IPS-18a (cell line): Measurements from ENCODE around the gene RAB31.

Experiments used
- H3K27ac ChIP-seq: one replicate; pipeline ENCODE4 v1.5.1; 2013; ENCODE audit warnings: low read length
- H3K27me3 ChIP-seq: one replicate; pipeline ENCODE4 v1.6.1; 2013; ENCODE audit warnings: mild to moderate bottlenecking, low read length; ENCODE audit not compliant: control insufficient read depth, insufficient read depth
- H3K36me3 ChIP-seq: one replicate; pipeline ENCODE4 v1.6.1; 2013; ENCODE audit warnings: low read depth, low read length; ENCODE audit not compliant: control insufficient read depth
- H3K4me1 ChIP-seq: one replicate; pipeline ENCODE4 v1.6.1; 2013; ENCODE audit warnings: low read depth, low read length; ENCODE audit not compliant: control insufficient read depth
- H3K4me3 ChIP-seq: one replicate; pipeline ENCODE4 v1.5.1; 2013; ENCODE audit warnings: low read length
- H3K9ac ChIP-seq: one replicate; pipeline ENCODE4 v1.6.1; 2013; ENCODE audit warnings: mild to moderate bottlenecking, low read length, moderate library complexity
- H3K9me3 ChIP-seq: one replicate; pipeline ENCODE4 v1.6.1; 2013; ENCODE audit warnings: low read depth, low read length; ENCODE audit not compliant: control insufficient read depth

RAB31 gene

DNA sequence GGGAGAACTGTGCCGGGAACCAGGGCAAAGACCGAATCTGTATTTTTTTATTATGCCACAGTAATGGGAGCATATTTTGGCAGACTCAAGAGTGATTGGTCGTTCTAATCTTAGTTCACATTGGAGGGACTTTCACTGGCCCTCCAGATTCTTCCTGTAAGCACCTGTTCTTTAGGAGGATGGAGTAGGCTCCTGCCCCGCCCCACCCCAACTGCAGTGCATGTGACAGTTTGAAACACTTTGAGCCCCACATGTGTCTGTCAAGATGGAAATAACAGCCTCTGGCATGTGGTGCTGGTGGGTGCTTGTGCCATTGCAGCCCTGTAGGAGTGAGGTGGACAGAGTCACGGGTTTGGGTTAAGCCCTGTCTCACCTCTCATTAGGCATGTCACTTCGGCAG is 134.3 kb downstream of the RAB31 start:
- Histone ChIP-seq H3K27me3 (no peaks in the 10 kb centered on the region), H3K9me3 (no peaks in the 10 kb centered on the region), H3K9ac (no peak overlapping the region), H3K27ac (no peak overlapping the region), H3K4me3 (no peak overlapping the region), H3K36me3 (no peaks in the 10 kb centered on the region), H3K4me1 (peaks cover 27% of the 10 kb centered on the region)

GRCh38 chr18:9845256-9845655 is 137.2 kb downstream of the RAB31 start:
- H3K4me1 ChIP-seq, result peaks cover 13% of the 10 kb centered on the region
- H3K9ac ChIP-seq, result no peak overlapping the region
- no peaks in the 10 kb centered on the region for H3K36me3 ChIP-seq
- no peak overlapping the region for H3K4me3 ChIP-seq
- H3K27ac ChIP-seq, result no peak overlapping the region
- H3K27me3 ChIP-seq, result no peaks in the 10 kb centered on the region
- H3K9me3 ChIP-seq, result no peaks in the 10 kb centered on the region

DNA sequence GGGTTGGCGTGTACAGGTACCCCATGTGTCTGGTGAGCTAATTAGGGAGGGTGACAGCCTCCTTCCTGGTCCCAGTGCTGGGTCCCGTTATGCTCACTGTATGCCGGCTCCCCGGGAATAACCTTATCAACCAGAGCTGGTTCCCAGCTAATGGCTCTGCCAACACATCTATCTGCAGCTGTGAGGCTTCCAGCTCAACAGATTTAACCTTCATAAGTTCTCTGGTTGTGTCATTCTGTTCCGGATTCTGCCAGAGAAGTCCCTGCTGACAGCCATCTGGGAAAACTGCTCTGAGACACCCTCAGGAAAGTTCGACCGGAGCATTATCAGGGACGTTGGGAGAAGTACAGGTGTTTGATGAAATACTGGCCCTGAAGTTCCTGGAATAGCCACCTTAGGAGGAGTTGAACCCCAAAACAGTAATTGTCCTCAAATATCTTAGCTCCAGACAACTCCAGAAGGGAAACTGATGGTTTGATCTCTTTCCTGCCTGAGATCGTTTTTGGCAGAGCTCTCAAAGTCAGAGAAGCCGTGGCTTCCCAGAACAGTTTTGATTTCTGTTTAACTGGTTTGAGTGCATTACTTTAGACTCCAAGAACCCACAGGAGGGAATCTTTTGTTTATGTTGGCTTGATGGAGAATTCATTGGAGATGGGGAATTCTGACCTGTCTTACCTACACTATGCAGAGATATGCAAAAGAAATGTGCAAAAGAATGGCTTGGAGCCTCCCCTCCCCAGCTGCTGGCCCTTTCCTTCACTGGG is 138.2 kb downstream of the RAB31 start:
- Histone ChIP-seq H3K4me1 (peaks cover 13% of the 10 kb centered on the region), H3K4me3 (no peak overlapping the region), H3K27ac (no peak overlapping the region), H3K9ac (no peak overlapping the region), H3K36me3 (no peaks in the 10 kb centered on the region), H3K9me3 (no peaks in the 10 kb centered on the region), H3K27me3 (no peaks in the 10 kb centered on the region)

GRCh38 chr18:9848170-9848879 is 140.2 kb downstream of the RAB31 start:
- Histone ChIP-seq H3K27me3 (no peaks in the 10 kb centered on the region), H3K36me3 (no peaks in the 10 kb centered on the region), H3K9ac (no peak overlapping the region), H3K4me3 (no peak overlapping the region), H3K9me3 (no peaks in the 10 kb centered on the region), H3K4me1 (peaks cover 13% of the 10 kb centered on the region), H3K27ac (no peak overlapping the region)

DNA sequence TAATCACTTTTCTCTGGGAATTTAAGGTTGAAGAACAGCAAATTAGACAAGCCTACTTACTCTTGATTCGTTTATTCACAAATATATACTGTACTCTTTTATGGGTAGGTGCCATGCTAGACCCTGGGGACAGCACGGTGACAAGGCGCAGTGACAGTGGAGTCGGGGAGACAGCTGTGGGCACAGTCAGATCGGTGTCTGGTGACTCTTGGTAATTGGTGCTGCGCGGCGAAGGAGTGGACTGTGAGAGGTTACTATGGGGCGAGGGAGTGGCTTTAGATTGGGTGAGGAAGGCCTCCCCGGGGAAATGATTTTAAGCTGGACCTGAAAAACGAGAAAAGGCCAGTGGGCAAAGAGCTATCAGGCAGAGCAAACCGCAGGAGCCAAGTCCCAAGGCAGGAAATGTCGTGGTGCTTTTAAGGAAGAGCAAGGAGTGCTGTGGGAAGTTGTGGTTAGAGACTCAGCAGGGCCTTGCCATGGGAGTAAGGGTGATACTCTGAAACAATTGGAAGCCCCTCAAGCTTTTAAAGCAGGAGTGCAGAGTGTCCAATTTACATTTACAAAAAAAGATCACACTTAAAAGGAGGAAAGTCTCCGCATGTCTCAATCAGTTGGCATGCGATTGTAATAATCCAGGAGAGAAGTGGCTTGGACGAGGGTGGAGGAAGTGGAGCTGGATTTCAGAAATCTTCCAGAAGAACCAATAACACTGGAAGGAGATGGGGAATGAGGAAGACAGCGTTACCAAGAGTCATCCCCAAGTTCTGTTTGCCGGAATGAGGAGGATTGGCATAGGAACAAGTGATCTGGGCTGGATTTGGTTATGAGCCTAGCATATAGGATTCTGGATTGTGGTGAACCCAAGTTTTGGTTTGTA is 141.5 kb downstream of the RAB31 start:
- H3K9ac ChIP-seq, result no peak overlapping the region
- H3K27ac ChIP-seq, result no peak overlapping the region
- H3K4me1 ChIP-seq, result peaks cover 7% of the 10 kb centered on the region
- no peaks in the 10 kb centered on the region for H3K36me3 ChIP-seq
- no peaks in the 10 kb centered on the region for H3K27me3 ChIP-seq
- H3K9me3 ChIP-seq, result no peaks in the 10 kb centered on the region
- no peak overlapping the region for H3K4me3 ChIP-seq

DNA sequence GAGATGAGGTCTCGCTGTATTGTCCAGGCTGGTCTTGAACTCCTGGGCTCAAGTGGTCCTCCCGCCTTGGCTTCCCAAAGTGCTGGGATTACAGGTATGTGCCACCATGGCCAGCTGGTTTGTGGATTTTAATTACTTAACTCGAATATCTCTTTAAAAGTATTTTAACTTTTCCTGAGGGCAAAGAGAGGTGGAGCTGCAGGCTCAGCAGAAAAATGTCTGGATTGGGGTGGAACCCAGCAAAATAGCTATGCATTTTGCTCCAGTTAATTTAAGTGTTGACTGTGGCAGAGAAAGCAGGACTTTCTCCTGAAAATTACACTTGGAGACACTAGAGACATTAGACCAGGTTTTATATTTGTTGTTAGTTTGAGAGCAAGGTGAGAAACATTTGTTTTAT is 142.2 kb downstream of the RAB31 start:
- Histone ChIP-seq H3K9ac (no peak overlapping the region), H3K36me3 (no peaks in the 10 kb centered on the region), H3K27me3 (no peaks in the 10 kb centered on the region), H3K4me3 (no peak overlapping the region), H3K27ac (no peak overlapping the region), H3K4me1 (peaks cover 7% of the 10 kb centered on the region), H3K9me3 (no peaks in the 10 kb centered on the region)

- H3K27me3 ChIP-seq, result no peaks in the 10 kb centered on the region
- no peaks in the 10 kb centered on the region for H3K9me3 ChIP-seq
- H3K4me3 ChIP-seq, result no peak overlapping the region
- peaks cover 7% of the 10 kb centered on the region for H3K4me1 ChIP-seq
- H3K27ac ChIP-seq, result no peak overlapping the region
- no peaks in the 10 kb centered on the region for H3K36me3 ChIP-seq
- H3K9ac ChIP-seq, result no peak overlapping the region
Measured at GRCh38 chr18:9851511-9851910, 143.4 kb downstream of the RAB31 start.

GRCh38 chr18:9852266-9853081 is 144.4 kb downstream of the RAB31 start:
- Histone ChIP-seq H3K27ac (no peak overlapping the region), H3K27me3 (no peaks in the 10 kb centered on the region), H3K36me3 (no peaks in the 10 kb centered on the region), H3K9me3 (no peaks in the 10 kb centered on the region), H3K9ac (no peak overlapping the region), H3K4me1 (peaks cover 7% of the 10 kb centered on the region), H3K4me3 (no peak overlapping the region)

DNA sequence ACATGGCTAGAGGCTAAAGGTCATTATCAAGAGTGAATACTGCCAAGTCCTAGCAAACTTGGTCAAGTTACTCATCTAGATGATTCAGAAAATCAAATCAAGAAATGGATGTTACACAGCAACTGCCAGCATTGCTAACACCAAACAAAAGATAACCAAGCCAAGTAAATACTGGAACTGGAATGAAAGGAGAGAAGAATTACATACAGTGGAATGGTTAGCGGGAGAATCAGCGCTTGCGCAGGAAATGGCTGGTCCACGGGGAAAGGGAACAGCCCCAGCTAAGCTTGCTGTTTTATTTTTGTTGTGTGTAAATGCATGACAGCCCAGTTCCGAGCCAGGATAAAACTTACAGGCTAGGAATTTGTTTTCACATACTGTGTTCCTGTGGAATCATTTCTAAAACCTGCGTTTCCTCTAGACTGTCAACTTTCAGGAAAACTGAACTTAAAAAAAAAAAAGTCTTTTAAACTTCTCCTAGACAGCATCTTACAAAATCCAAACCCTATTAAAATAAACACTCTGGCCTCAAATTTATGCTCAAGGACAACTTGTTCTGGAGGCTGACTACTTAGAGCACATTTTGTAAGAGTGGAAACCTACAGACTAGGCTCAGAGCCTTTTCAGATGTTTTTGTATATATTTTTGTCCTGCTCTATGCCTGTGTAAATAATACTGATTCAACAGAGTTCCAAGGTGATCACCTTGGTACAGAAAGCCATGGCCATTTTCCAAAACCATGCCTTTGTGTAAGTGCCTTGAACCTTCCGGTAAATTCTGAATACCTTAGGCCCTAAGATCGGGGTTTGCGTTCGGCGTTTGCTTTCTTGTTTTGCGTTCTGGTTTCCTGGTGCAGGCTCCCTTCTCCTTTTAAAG is 146.9 kb downstream of the RAB31 start:
- Histone ChIP-seq H3K9ac (no peak overlapping the region), H3K36me3 (no peaks in the 10 kb centered on the region), H3K27ac (no peak overlapping the region), H3K9me3 (no peaks in the 10 kb centered on the region), H3K27me3 (no peaks in the 10 kb centered on the region), H3K4me3 (no peak overlapping the region), H3K4me1 (no peaks in the 10 kb centered on the region)

- Histone ChIP-seq H3K27me3 (no peaks in the 10 kb centered on the region), H3K27ac (no peak overlapping the region), H3K4me3 (no peak overlapping the region), H3K9me3 (no peaks in the 10 kb centered on the region), H3K4me1 (no peaks in the 10 kb centered on the region), H3K9ac (no peak overlapping the region), H3K36me3 (no peaks in the 10 kb centered on the region)
Measured at GRCh38 chr18:9855681-9856080, 147.6 kb downstream of the RAB31 start.
